NT2/D1 (cell line): Measurements from ENCODE around the gene IL12A.

ENCODE experiments used
- SUZ12 ChIP-seq: IDR thresholded peaks from 2 replicates; pipeline ENCODE4 v1.6.1; 2011; ENCODE audit not compliant: insufficient read length, insufficient read depth; ENCODE audit errors: extremely low read depth
- ZNF274 ChIP-seq: IDR thresholded peaks from 2 replicates; pipeline ENCODE4 v1.6.1; 2011; ENCODE audit warnings: mild to moderate bottlenecking, low read depth, low read length

DNA sequence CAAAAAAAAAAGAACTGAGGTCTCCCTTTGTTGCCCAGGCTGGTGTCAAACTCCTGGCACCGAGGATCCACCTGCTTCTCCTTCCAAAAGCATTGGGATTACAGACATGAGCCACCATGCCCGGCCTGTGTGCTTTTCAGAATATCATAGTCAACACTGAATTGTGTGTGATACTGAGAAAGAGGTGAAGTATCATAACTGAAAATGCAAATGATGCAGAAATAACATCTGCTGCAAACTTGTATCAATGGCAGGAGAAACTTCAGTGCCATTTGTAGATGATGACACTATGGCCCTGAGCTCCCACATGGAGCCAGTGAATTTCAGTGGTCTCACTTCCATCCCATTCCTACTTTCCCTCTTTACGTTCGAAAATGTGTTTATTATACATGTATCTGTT, 21.9 kb downstream of the IL12A start:
- TF ChIP-seq ZNF274 (no peak), SUZ12 (no peak)
